Renal pelvis (tissue), 4 donors: ENCODE data around the gene DDAH1. TPM values are rescaled to one million over a fixed set of nuclear protein-coding genes. Genes with fewer than 3 reads are reported as not detected.

ENCODE experiments used
- DNase-seq: peaks from one replicate; pipeline ENCODE4 v3.0.0-alpha.2; 2013
- polyA plus RNA-seq, 3 donors: library from polyadenylated mRNA; unstranded; fragments of 120-200 nt; gene quantifications; one replicate each; pipeline ENCODE4 v1.2.1, GENCODE V29; 2013; ENCODE audit not compliant: insufficient read length in 3 of 3

Gene DDAH1
- polyA plus RNA-seq, 3 donors: 107 to 120 (median 116) TPM

GRCh38 chr1:85332575-85332974, 132.4 kb downstream of the DDAH1 start:
- DNase-seq: no peak

- no peak for DNase-seq
These were observed 134.2 kb downstream of the DDAH1 start for GRCh38 chr1:85330711-85331290.

DNA sequence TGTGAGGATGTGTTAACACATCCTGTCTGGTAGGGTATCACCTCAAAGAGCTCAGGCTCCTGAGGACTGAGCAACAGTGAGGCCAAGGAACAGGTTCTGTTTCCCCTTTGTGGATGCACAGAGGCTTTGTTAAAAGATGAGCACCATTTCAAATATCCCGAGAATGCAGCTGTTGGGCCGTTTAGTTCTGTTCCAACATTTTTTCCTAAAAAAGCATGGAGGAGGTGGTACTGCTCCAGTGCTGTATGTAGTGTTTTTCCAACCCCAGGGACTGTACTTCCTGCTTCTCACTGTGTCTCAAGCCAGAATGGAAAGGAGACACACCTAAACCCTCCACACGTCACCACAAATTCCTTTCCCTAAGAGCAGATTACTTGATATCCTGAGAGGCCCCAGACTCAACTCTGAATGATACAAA, 134.7 kb downstream of the DDAH1 start:
- DNase-seq: no peak

DNA sequence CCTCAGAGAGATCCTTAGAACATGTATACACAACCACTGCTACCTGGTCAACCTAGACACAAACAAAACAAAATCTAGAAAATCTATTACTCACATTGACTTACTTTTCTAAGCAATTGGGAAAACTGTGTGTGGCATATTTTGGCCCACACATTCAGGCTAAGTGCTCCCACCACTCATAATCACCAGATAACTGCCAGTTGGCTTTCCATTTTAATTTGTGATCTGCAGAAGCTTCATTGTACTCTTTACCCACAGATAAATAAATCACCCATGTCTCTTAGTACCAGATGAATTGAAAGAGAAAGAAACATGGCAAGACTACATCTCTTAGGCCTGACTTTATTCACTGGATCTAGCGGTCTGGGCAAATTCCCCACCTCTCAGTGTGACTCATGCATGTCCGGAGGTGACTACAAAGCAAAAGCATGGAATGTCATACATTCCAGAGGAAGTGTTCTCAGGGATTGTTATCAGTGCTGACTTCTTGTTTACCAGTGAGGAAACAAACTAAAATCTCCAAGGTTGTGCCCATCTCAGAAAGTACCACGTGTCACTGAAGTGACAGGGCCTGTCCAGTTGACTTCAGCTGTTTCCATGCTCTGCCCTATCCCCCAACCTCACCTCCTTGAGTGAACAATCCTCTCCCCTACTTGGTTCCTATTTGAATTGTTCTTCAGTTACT, 136.1 kb downstream of the DDAH1 start:
- no peak for DNase-seq

GRCh38 chr1:85327759-85328158, 137.2 kb downstream of the DDAH1 start:
- DNase-seq: no peak

GRCh38 chr1:85326851-85327250, 138.1 kb downstream of the DDAH1 start:
- no peak for DNase-seq

DNA sequence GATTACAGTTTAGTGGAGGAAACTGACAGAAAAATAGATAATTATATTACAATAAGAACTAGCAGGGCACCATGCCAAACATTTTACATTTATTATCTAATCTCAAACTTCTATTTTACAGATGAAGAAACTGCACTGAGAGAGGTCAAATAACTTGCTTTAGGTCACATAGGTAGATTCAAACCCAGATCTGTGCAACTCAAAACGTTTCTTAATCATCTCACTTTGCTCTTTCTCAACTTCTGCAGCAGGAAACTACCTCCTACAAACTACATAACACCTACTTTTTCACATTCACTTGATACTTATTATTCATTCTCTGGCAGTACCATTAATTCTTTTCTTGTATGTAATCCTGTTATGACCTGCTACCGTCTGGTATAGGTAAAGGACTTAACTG, 138.6 kb downstream of the DDAH1 start:
- no peak for DNase-seq

GRCh38 chr1:85325920-85326319, 139.0 kb downstream of the DDAH1 start:
- no peak for DNase-seq

DNA sequence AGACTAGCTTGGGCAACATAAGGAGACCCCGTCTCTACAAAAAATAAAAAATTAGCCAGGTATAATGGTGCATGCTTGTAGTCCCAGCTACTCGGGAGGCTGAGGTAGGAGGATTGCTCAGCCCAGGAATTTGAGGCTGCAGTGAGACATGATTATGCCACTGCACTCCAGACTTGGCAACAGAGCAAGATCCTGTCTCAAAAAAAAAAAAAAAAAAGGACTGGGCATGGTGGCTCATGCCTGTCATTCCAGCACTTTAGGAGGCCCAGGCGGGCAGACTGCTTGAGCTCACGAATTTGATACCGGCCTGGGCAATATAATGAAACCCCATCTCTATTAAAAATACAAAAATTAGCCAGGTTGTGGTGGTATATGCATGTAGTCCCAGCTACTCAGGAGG, 141.2 kb downstream of the DDAH1 start:
- no peak for DNase-seq

DNA sequence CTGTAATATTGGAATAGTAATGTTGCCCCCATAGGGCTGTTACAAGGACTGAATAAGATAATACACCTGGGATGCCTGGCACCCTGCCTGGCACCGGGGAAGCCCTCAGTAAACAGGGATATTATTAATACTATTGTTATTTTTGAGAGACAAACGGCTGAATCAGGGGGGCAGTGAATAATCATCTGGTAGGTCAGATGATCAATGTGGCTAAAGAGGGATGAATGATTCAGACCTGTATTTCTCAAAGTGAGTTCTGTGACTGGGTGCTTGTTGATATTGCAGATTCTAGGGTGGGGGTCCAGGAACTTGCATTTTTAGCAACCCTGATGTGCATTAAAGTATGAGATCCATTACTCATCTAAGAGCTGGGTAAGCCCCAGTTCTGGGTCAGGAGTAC, 142.3 kb downstream of the DDAH1 start:
- DNase-seq: no peak

- DNase-seq: no peak
These were observed 143.6 kb downstream of the DDAH1 start for GRCh38 chr1:85321237-85321964.

GRCh38 chr1:85320371-85321131, 144.4 kb downstream of the DDAH1 start:
- no peak for DNase-seq

GRCh38 chr1:85319931-85320330, 145.0 kb downstream of the DDAH1 start:
- no peak for DNase-seq

DNA sequence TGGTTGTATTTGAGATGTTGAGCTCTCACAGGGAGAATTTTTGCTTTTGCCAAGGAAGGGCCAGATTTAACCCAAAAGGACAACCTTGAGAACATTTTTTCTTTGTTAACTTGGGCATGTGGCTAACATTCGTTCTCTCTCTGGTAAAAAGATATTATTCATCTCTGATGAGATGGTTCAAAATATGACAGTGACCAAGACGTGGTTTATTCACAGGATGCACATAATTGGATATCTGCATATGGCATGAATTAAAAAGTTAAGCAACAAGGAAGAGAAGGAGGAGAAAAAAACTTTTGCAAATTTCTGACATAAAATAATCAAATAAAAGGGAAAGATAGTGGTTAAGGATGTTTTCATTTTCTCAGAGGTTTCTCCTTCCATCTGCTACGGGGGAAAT, 145.5 kb downstream of the DDAH1 start:
- DNase-seq: no peak

GRCh38 chr1:85318217-85318616, 146.7 kb downstream of the DDAH1 start:
- no peak for DNase-seq

DNA sequence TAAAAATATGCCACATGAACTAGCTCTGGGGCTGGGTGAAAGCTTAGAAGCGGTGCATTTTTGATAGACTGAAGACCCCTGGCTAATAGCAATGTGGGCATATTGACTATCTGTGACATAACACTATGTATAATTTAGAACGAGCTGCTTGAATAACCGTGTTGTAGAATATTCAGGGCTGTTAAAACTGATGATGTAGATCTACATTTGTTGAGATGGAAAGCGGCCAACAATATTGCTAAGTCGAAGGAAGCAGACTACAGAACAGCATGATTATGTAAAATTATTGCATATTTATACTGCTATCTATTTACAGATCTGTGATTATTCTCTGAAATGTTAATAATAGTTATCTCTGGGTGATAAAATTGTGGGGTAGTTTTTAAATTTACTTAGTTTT, 147.4 kb downstream of the DDAH1 start:
- DNase-seq: no peak

DNA sequence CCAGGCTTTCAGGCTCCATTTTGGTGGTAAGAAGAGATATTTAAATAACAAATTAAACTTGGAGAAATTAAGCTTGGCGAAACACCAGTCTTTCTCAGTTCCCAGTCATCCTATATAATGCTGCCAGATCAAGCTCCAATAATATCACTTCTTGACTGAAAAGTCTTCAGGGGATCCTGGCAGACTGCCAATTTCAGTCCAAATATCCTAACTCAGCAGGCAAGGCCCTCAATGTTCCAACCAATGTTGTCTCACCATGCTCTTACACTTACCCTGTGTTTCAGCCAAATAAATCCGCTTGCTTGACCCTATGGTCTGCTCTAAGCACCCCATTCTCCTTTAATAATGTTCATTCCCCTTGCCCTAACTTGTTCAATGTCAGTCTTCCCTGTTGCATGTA, 148.6 kb downstream of the DDAH1 start:
- DNase-seq: no peak

GRCh38 chr1:85315789-85316188, 149.2 kb downstream of the DDAH1 start:
- DNase-seq: no peak

DNA sequence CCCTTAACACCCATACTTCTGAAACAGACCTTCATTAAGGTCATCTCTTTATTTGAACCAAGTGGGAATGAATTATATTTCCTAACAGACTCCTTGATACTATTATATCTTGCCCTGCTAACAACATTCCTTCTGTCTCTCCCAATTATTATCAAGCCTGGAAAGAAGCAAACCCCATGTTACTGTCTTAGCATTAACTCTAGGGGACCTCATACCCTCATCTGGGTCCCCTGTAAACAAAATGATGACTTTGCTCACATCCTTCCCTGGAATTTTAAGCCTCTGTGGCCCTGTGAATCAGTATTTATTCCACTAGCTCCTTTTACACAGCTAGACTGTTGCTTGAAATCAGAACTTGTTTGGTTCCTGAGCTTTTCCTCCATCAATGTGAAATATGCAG, 150.2 kb downstream of the DDAH1 start:
- no peak for DNase-seq

GRCh38 chr1:85313888-85314696, 150.9 kb downstream of the DDAH1 start:
- DNase-seq: no peak

DNA sequence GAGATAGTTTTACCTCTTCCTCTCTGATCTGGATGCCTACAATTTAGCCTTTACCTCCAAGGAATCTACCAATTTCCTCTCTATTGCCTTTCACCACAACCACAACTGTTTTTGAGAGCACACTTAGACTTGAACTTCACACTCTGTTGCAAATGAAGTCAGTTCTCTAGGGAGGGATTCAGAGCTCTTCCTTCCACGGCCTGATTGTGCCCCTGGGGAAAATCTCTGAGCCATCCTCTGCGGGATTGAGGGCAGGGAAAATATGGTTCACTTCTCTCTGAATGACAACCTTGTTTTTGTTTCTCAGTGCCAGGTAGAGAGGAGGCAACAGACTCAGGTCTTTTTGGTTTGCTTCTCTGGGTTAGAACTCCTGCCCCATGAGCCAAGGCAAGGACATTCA, 153.1 kb downstream of the DDAH1 start:
- DNase-seq: no peak
